Karpas-422 (cell line): ENCODE results near the gene DDX4. TPM values are rescaled to one million over a fixed set of nuclear protein-coding genes. Genes with fewer than 3 reads are reported as not detected.

Source experiments
- DNase-seq: peaks from one replicate; pipeline ENCODE4 v3.0.0-alpha.2; 2015
- H2AFZ ChIP-seq: fragments of 200-600 bp; sonication (generic); 2 replicates; pipeline ENCODE4 v1.6.1; 2014; ENCODE audit warnings: antibody characterized with exemption, low read length, mixed read lengths
- H3K27ac ChIP-seq: fragments of 200-600 bp; sonication (generic); 2 replicates; pipeline ENCODE4 v1.5.1; 2014; ENCODE audit warnings: mild to moderate bottlenecking, low read length, moderate library complexity
- H3K27me3 ChIP-seq: fragments of 200-600 bp; sonication (generic); 2 replicates; pipeline ENCODE4 v1.6.1; 2014; ENCODE audit warnings: low read length, mixed read lengths
- H3K36me3 ChIP-seq: fragments of 200-600 bp; sonication (generic); 2 replicates; pipeline ENCODE4 v1.6.1; 2014; ENCODE audit warnings: low read length, mixed read lengths; ENCODE audit not compliant: insufficient read depth
- H3K4me1 ChIP-seq: fragments of 200-600 bp; sonication (generic); 2 replicates; pipeline ENCODE4 v1.6.1; 2014; ENCODE audit warnings: mild to moderate bottlenecking, low read length, mixed read lengths
- H3K4me2 ChIP-seq: fragments of 200-600 bp; sonication (generic); 2 replicates; pipeline ENCODE4 v1.6.1; 2014; ENCODE audit warnings: low read length, low read depth, mild to moderate bottlenecking; ENCODE audit not compliant: poor library complexity, severe bottlenecking
- H3K4me3 ChIP-seq: fragments of 200-600 bp; sonication (generic); 2 replicates; pipeline ENCODE4 v1.5.1; 2014; ENCODE audit warnings: mild to moderate bottlenecking, antibody characterized with exemption, low read length, mixed read lengths
- H3K79me2 ChIP-seq: fragments of 200-600 bp; sonication (generic); 2 replicates; pipeline ENCODE4 v1.6.1; 2014; ENCODE audit warnings: mild to moderate bottlenecking, low read length, mixed read lengths
- H3K9ac ChIP-seq: fragments of 200-600 bp; sonication (generic); 2 replicates; pipeline ENCODE4 v1.6.0; 2014; ENCODE audit warnings: low read length
- H3K9me2 ChIP-seq: fragments of 200-600 bp; sonication (generic), shearing (Covaris generic); replicated peaks from 2 replicates; pipeline ENCODE4 v1.6.0; 2014; ENCODE audit warnings: mild to moderate bottlenecking, low read length, moderate library complexity; ENCODE audit not compliant: insufficient read depth
- H3K9me3 ChIP-seq: fragments of 300-700, 200-600 bp; sonication (generic); 2 replicates; pipeline ENCODE4 v1.6.1; 2014; ENCODE audit warnings: low read length, mixed read lengths
- H4K20me1 ChIP-seq: fragments of 200-600 bp; sonication (generic); 2 replicates; pipeline ENCODE4 v1.6.1; 2014; ENCODE audit warnings: mild to moderate bottlenecking, antibody characterized with exemption, low read length, low read depth; ENCODE audit not compliant: insufficient read depth
- total RNA-seq: library from RNA; depleted of rRNA; stranded (reverse); fragments of >200 nt; shearing (Covaris generic); gene quantifications from 2 replicates; pipeline ENCODE4 v1.2.3, GENCODE V29; 2014; ENCODE audit warnings: low replicate concordance

The DDX4 gene
- total RNA-seq, 1 experiment from 2014 or later: not detected

- no peaks in the 10 kb centered on the region for H4K20me1 ChIP-seq
- no peaks in the 10 kb centered on the region for H3K4me1 ChIP-seq
- H2AFZ ChIP-seq: no peak overlapping the region
- no peaks in the 10 kb centered on the region for H3K9me3 ChIP-seq
- no peaks in the 10 kb centered on the region for H3K9me2 ChIP-seq
- no peaks in the 10 kb centered on the region for H3K36me3 ChIP-seq
- no peak overlapping the region for H3K4me3 ChIP-seq
- H3K27me3 ChIP-seq: no peaks in the 10 kb centered on the region
- H3K79me2 ChIP-seq: no peaks in the 10 kb centered on the region
- no peak for DNase-seq
- no peak overlapping the region for H3K9ac ChIP-seq
- H3K4me2 ChIP-seq: no peak overlapping the region
- H3K27ac ChIP-seq: no peak overlapping the region
These were observed 117.6 kb downstream of the DDX4 start for GRCh38 chr5:55855509-55855908.

- no peaks in the 10 kb centered on the region for H3K79me2 ChIP-seq
- no peak overlapping the region for H3K4me3 ChIP-seq
- no peak for DNase-seq
- H3K4me2 ChIP-seq: no peak overlapping the region
- H3K27ac ChIP-seq: no peak overlapping the region
- H2AFZ ChIP-seq: no peak overlapping the region
- H4K20me1 ChIP-seq: no peaks in the 10 kb centered on the region
- no peaks in the 10 kb centered on the region for H3K4me1 ChIP-seq
- H3K36me3 ChIP-seq: no peaks in the 10 kb centered on the region
- no peaks in the 10 kb centered on the region for H3K9me3 ChIP-seq
- H3K27me3 ChIP-seq: no peaks in the 10 kb centered on the region
- no peaks in the 10 kb centered on the region for H3K9me2 ChIP-seq
- H3K9ac ChIP-seq: no peak overlapping the region
These were observed 118.8 kb downstream of the DDX4 start for GRCh38 chr5:55856516-55857246.

- no peak overlapping the region for H3K4me2 ChIP-seq
- H3K9me3 ChIP-seq: no peaks in the 10 kb centered on the region
- no peaks in the 10 kb centered on the region for H3K27me3 ChIP-seq
- DNase-seq: no peak
- H3K27ac ChIP-seq: no peak overlapping the region
- H4K20me1 ChIP-seq: no peaks in the 10 kb centered on the region
- no peaks in the 10 kb centered on the region for H3K36me3 ChIP-seq
- H3K9ac ChIP-seq: no peak overlapping the region
- no peak overlapping the region for H3K4me3 ChIP-seq
- no peak overlapping the region for H2AFZ ChIP-seq
- H3K79me2 ChIP-seq: no peaks in the 10 kb centered on the region
- no peaks in the 10 kb centered on the region for H3K4me1 ChIP-seq
- H3K9me2 ChIP-seq: no peaks in the 10 kb centered on the region
These were observed 119.4 kb downstream of the DDX4 start for GRCh38 chr5:55857247-55857640.

GRCh38 chr5:55858104-55858503 lies 120.2 kb downstream of the DDX4 start:
- Histone ChIP-seq H3K9me2 (no peaks in the 10 kb centered on the region), H3K4me3 (no peak overlapping the region), H3K4me2 (no peak overlapping the region), H3K27ac (no peak overlapping the region), H2AFZ (no peak overlapping the region), H4K20me1 (no peaks in the 10 kb centered on the region), H3K79me2 (no peaks in the 10 kb centered on the region), H3K9ac (no peak overlapping the region), H3K27me3 (no peaks in the 10 kb centered on the region), H3K36me3 (no peaks in the 10 kb centered on the region), H3K4me1 (no peaks in the 10 kb centered on the region), H3K9me3 (no peaks in the 10 kb centered on the region)
- DNase-seq: no peak

GRCh38 chr5:55860288-55860687 lies 122.4 kb downstream of the DDX4 start:
- H3K4me1 ChIP-seq: no peaks in the 10 kb centered on the region
- H3K9me3 ChIP-seq: no peaks in the 10 kb centered on the region
- no peaks in the 10 kb centered on the region for H3K36me3 ChIP-seq
- no peaks in the 10 kb centered on the region for H4K20me1 ChIP-seq
- no peak overlapping the region for H2AFZ ChIP-seq
- H3K4me2 ChIP-seq: no peak overlapping the region
- no peaks in the 10 kb centered on the region for H3K79me2 ChIP-seq
- H3K9ac ChIP-seq: no peak overlapping the region
- H3K9me2 ChIP-seq: no peaks in the 10 kb centered on the region
- no peak for DNase-seq
- H3K4me3 ChIP-seq: no peak overlapping the region
- H3K27ac ChIP-seq: no peak overlapping the region
- H3K27me3 ChIP-seq: no peaks in the 10 kb centered on the region

- Histone ChIP-seq H3K9ac (no peak overlapping the region), H2AFZ (no peak overlapping the region), H3K4me1 (no peaks in the 10 kb centered on the region), H3K9me3 (no peaks in the 10 kb centered on the region), H3K79me2 (no peaks in the 10 kb centered on the region), H3K4me3 (no peak overlapping the region), H4K20me1 (no peaks in the 10 kb centered on the region), H3K9me2 (no peaks in the 10 kb centered on the region), H3K4me2 (no peak overlapping the region), H3K27me3 (no peaks in the 10 kb centered on the region), H3K27ac (no peak overlapping the region), H3K36me3 (no peaks in the 10 kb centered on the region)
- no peak for DNase-seq
These were observed 122.8 kb downstream of the DDX4 start for GRCh38 chr5:55860709-55861108.

- Histone ChIP-seq H2AFZ (no peak overlapping the region), H3K4me2 (no peak overlapping the region)
These were observed 127.0 kb downstream of the DDX4 start for GRCh38 chr5:55864606-55865541.

GRCh38 chr5:55865831-55866230 lies 128.0 kb downstream of the DDX4 start:
- Histone ChIP-seq H4K20me1 (no peaks in the 10 kb centered on the region), H3K79me2 (no peaks in the 10 kb centered on the region), H3K9me2 (no peaks in the 10 kb centered on the region), H3K4me3 (no peak overlapping the region), H3K36me3 (no peaks in the 10 kb centered on the region), H3K9ac (no peak overlapping the region), H3K27me3 (no peaks in the 10 kb centered on the region), H2AFZ (no peak overlapping the region), H3K4me2 (no peak overlapping the region), H3K27ac (no peak overlapping the region), H3K4me1 (no peaks in the 10 kb centered on the region), H3K9me3 (no peaks in the 10 kb centered on the region)
- no peak for DNase-seq

More at GRCh38 chr5:55864606-55865541, 127.0 kb downstream of the DDX4 start:
- H3K9ac ChIP-seq: no peak overlapping the region
- H3K9me2 ChIP-seq: no peaks in the 10 kb centered on the region
- H3K79me2 ChIP-seq: no peaks in the 10 kb centered on the region
- no peaks in the 10 kb centered on the region for H3K4me1 ChIP-seq
- H3K27ac ChIP-seq: no peak overlapping the region
- H3K36me3 ChIP-seq: no peaks in the 10 kb centered on the region
- no peak overlapping the region for H3K4me3 ChIP-seq
- no peaks in the 10 kb centered on the region for H3K9me3 ChIP-seq
- no peaks in the 10 kb centered on the region for H3K27me3 ChIP-seq
- no peak for DNase-seq
- no peaks in the 10 kb centered on the region for H4K20me1 ChIP-seq
